Endothelial cell of umbilical vein (primary cell): ENCODE data around the gene AIG1.

ENCODE experiments used
- CTCF ChIP-seq, 2 donors: IDR thresholded peaks; 1 replicate in 1 of 2; 2 replicates in 1 of 2; pipeline ENCODE4 v1.5.1; 2011; ENCODE audit warnings: low read length in 2 of 2, mild to moderate bottlenecking in 2 of 2, moderate library complexity in 2 of 2, control low read depth in 1 of 2, inconsistent platforms in 1 of 2, low read depth in 1 of 2; ENCODE audit not compliant: insufficient read depth in 1 of 2; ENCODE audit errors: extremely low read depth in 1 of 2
- EZH2 ChIP-seq: IDR thresholded peaks from 2 replicates; pipeline ENCODE4 v1.6.1; 2012; ENCODE audit warnings: borderline replicate concordance, low read depth, mild to moderate bottlenecking, moderate library complexity, low read length, inconsistent platforms; ENCODE audit not compliant: severe bottlenecking
- JUN ChIP-seq: IDR thresholded peaks from 2 replicates; pipeline ENCODE4 v1.6.1; 2011; ENCODE audit warnings: borderline replicate concordance, low read depth; ENCODE audit not compliant: insufficient read length, insufficient read depth
- MAX ChIP-seq: IDR thresholded peaks from 2 replicates; pipeline ENCODE4 v1.6.1; 2011; ENCODE audit not compliant: insufficient read depth, insufficient read length
- MYC ChIP-seq: IDR thresholded peaks from one replicate; pipeline ENCODE4 v1.6.1; 2011; ENCODE audit warnings: mild to moderate bottlenecking, low read depth, low read length
- POLR2A ChIP-seq: IDR thresholded peaks from 2 replicates; pipeline ENCODE4 v1.6.1; 2012; ENCODE audit warnings: low read depth, mild to moderate bottlenecking, control low read depth, low read length
- POLR2AphosphoS5 ChIP-seq: IDR thresholded peaks from 2 replicates; pipeline ENCODE4 v1.6.1; 2012; ENCODE audit warnings: low read depth, mild to moderate bottlenecking, control low read depth, low read length, moderate library complexity; ENCODE audit not compliant: insufficient read depth

- no peak for TF ChIP-seq CTCF (IDR thresholded peaks at IDR 0.05; ENCODE audit: extremely low read depth in 1 of 2, insufficient read depth in 1 of 2, low read depth in 1 of 2, low read length in 2 of 2)
- no peak for TF ChIP-seq EZH2
- no peak for TF ChIP-seq POLR2AphosphoS5
- TF ChIP-seq POLR2A, result no peak
- no peak for TF ChIP-seq MAX
- TF ChIP-seq JUN, result no peak
- TF ChIP-seq MYC, result no peak
Observed at GRCh38 chr6:143021543-143021942, 39.1 kb upstream of the AIG1 start.
